Type B pancreatic cell (in vitro differentiated cells): ENCODE results near the gene LGALS7. TPM values are rescaled to one million over a fixed set of nuclear protein-coding genes. Genes with fewer than 3 reads are reported as not detected.

Experiments used
- DNase-seq: peaks from one replicate; pipeline ENCODE4 v3.0.0; 2021; ENCODE audit warnings: mixed read lengths; ENCODE audit not compliant: unreplicated experiment; ENCODE audit errors: extremely low spot score
- H3K27ac Mint-ChIP-seq: 2 replicates; pipeline ENCODE4 v1.8.0; 2021; ENCODE audit warnings: mild to moderate bottlenecking, mixed read lengths
- H3K27me3 Mint-ChIP-seq: 2 replicates; pipeline ENCODE4 v1.8.0; 2021; ENCODE audit warnings: mixed read lengths
- H3K36me3 Mint-ChIP-seq: 2 replicates; pipeline ENCODE4 v1.8.0; 2021; ENCODE audit warnings: mixed read lengths
- H3K4me1 Mint-ChIP-seq: one replicate; pipeline ENCODE4 v1.8.0; 2021; ENCODE audit warnings: mixed read lengths; ENCODE audit not compliant: unreplicated experiment
- H3K4me3 Mint-ChIP-seq: 2 replicates; pipeline ENCODE4 v1.8.0; 2021; ENCODE audit warnings: mild to moderate bottlenecking, mixed read lengths
- H3K9me3 Mint-ChIP-seq: 2 replicates; pipeline ENCODE4 v1.8.0; 2021; ENCODE audit warnings: mixed read lengths
- total RNA-seq: library from RNA; stranded (reverse); gene quantifications from 2 replicates; pipeline ENCODE4 v1.2.1, GENCODE V29; 2021; ENCODE audit warnings: low replicate concordance
- TF ChIP-seq, protein P1 (sequence below): fragments of 200-600 bp; sonication (generic); conservative IDR thresholded peaks from 2 replicates; pipeline ENCODE4 v1.5.0; 2021; ENCODE audit warnings: antibody characterized with exemption, mild to moderate bottlenecking

Gene LGALS7
- total RNA-seq, 1 donor from 2014 or later, result 1.8 TPM

GRCh38 chr19:38723990-38724854 lies 49.1 kb downstream of the LGALS7 start:
- Mint-ChIP-seq H3K27ac (no peak overlapping the region), H3K4me3 (no peak overlapping the region), H3K4me1 (no peaks in the 10 kb centered on the region), H3K36me3 (no peaks in the 10 kb centered on the region), H3K9me3 (no peaks in the 10 kb centered on the region), H3K27me3 (no peaks in the 10 kb centered on the region)
- DNase-seq, result no peak
- TF ChIP-seq, protein P1, sequence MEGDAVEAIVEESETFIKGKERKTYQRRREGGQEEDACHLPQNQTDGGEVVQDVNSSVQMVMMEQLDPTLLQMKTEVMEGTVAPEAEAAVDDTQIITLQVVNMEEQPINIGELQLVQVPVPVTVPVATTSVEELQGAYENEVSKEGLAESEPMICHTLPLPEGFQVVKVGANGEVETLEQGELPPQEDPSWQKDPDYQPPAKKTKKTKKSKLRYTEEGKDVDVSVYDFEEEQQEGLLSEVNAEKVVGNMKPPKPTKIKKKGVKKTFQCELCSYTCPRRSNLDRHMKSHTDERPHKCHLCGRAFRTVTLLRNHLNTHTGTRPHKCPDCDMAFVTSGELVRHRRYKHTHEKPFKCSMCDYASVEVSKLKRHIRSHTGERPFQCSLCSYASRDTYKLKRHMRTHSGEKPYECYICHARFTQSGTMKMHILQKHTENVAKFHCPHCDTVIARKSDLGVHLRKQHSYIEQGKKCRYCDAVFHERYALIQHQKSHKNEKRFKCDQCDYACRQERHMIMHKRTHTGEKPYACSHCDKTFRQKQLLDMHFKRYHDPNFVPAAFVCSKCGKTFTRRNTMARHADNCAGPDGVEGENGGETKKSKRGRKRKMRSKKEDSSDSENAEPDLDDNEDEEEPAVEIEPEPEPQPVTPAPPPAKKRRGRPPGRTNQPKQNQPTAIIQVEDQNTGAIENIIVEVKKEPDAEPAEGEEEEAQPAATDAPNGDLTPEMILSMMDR, result no peak

DNA sequence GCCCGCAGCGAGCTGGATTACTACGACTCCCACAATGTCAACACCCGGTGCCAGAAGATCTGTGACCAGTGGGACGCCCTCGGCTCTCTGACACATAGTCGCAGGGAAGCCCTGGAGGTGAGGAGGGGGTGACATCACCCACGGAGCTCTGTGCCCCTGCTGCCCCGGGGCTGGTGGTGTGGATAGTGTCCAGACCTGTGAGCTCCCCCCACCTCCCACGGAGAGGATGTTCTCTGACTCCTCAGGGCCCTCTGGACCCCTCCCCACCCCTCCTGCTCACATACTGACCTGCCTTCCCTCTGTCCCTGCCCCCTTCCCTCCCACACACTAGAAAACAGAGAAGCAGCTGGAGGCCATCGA lies 49.7 kb downstream of the LGALS7 start:
- no peak overlapping the region for H3K4me3 Mint-ChIP-seq
- H3K27ac Mint-ChIP-seq, result peak overlapping the region; percentile 41
- H3K36me3 Mint-ChIP-seq, result no peaks in the 10 kb centered on the region
- H3K9me3 Mint-ChIP-seq, result no peaks in the 10 kb centered on the region
- DNase-seq, result no peak
- H3K4me1 Mint-ChIP-seq, result no peaks in the 10 kb centered on the region
- TF ChIP-seq, protein P1, result no peak
- H3K27me3 Mint-ChIP-seq, result no peaks in the 10 kb centered on the region

- Mint-ChIP-seq H3K4me3 (no peak overlapping the region), H3K27ac (peak overlapping the region; percentile 41)
Measured at GRCh38 chr19:38722947-38723605, 50.2 kb downstream of the LGALS7 start.

GRCh38 chr19:38721979-38722773 lies 51.1 kb downstream of the LGALS7 start:
- Mint-ChIP-seq H3K4me3 (no peak overlapping the region), H3K27ac (peak overlapping the region; percentile 61)
- TF ChIP-seq, protein P1, result no peak

More at GRCh38 chr19:38722947-38723605, 50.2 kb downstream of the LGALS7 start:
- Mint-ChIP-seq H3K36me3 (no peaks in the 10 kb centered on the region), H3K4me1 (no peaks in the 10 kb centered on the region), H3K9me3 (no peaks in the 10 kb centered on the region), H3K27me3 (no peaks in the 10 kb centered on the region)
- no peak for DNase-seq
- TF ChIP-seq, protein P1, result no peak

GRCh38 chr19:38721496-38721895 lies 51.8 kb downstream of the LGALS7 start:
- Mint-ChIP-seq H3K27ac (peak overlapping the region; percentile 29), H3K27me3 (no peaks in the 10 kb centered on the region)

More at GRCh38 chr19:38721979-38722773, 51.1 kb downstream of the LGALS7 start:
- no peaks in the 10 kb centered on the region for H3K27me3 Mint-ChIP-seq
- no peaks in the 10 kb centered on the region for H3K4me1 Mint-ChIP-seq
- H3K36me3 Mint-ChIP-seq, result no peaks in the 10 kb centered on the region
- DNase-seq, result no peak
- H3K9me3 Mint-ChIP-seq, result no peaks in the 10 kb centered on the region

More at GRCh38 chr19:38721496-38721895, 51.8 kb downstream of the LGALS7 start:
- Mint-ChIP-seq H3K4me1 (no peaks in the 10 kb centered on the region), H3K36me3 (no peaks in the 10 kb centered on the region), H3K9me3 (no peaks in the 10 kb centered on the region), H3K4me3 (no peak overlapping the region)
- TF ChIP-seq, protein P1, result no peak
- DNase-seq, result no peak
